Measurements from ENCODE around the gene ASCC3.

DNA sequence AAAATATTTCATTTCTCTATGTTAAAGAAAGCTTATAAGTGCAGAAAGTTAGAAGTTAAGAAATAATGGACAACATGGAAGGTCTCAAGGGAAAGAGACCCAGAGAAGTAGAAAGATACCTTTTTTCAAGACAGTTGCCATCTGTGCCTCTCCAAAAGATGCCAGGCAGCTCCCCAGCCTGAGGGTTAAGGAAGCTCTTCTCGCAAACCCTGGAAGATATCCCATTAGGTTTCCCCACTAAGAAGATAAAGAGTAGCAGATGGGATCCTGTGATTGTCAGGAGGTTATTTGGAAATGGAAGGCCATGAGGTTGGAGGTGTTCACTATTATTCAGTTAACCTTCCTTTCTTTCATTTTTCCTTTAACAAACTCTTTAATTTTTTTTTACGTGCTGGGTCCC, 306.3 kb downstream of the ASCC3 start:
- TF ChIP-seq, protein P1, sequence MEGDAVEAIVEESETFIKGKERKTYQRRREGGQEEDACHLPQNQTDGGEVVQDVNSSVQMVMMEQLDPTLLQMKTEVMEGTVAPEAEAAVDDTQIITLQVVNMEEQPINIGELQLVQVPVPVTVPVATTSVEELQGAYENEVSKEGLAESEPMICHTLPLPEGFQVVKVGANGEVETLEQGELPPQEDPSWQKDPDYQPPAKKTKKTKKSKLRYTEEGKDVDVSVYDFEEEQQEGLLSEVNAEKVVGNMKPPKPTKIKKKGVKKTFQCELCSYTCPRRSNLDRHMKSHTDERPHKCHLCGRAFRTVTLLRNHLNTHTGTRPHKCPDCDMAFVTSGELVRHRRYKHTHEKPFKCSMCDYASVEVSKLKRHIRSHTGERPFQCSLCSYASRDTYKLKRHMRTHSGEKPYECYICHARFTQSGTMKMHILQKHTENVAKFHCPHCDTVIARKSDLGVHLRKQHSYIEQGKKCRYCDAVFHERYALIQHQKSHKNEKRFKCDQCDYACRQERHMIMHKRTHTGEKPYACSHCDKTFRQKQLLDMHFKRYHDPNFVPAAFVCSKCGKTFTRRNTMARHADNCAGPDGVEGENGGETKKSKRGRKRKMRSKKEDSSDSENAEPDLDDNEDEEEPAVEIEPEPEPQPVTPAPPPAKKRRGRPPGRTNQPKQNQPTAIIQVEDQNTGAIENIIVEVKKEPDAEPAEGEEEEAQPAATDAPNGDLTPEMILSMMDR (conservative IDR thresholded peaks at IDR 0.05; ENCODE audit: low read depth, low read length): no peak
- TF ChIP-seq EZH2 (IDR thresholded peaks at IDR 0.05; ENCODE audit: borderline replicate concordance, low read depth, low read length, poor library complexity, severe bottlenecking): no peak
